ENCODE data around the gene EXOC3L2. TPM values are rescaled to one million over a fixed set of nuclear protein-coding genes. Genes with fewer than 3 reads are reported as not detected.

EXOC3L2 gene
- total RNA-seq, 1 donor from 2014 or later, result not detected

DNA sequence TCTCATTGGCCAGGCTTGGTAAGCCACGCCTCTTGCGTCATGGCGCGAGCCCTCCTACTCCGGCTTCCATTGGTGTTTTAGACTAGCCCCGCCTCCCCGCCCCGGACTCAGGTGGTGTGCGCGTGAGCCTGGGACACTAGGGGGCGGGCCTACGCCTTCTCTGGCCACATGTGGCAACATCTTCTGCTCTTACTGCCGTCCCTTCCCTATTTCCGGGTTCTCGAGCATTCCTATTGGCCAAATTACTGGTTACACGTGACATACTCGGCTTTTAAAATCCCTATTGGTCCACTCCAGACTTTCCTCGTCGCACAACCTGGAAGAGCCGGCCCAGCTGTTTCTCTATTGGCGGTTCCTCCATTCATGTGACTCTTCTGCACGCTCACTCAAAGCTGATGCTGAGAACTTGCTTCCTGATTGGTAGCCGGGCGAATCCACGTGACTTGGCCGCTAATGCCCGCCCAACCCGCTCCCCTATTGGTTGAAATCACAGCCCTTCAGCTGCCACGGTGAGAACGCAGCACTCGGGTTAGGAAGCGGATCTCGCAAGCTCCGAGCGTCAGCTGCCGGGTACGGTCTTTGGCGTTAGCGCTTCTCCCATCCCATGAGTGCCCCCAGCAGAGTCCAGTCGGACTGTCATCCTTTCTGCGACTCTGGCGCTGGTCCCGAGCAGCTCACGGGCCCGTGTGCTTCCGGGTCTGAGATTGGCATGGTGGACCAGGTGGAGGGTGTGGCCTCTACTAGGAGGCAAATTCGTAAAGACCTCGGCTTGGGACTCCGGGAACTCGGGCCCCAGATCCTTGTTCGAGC lies 66.7 kb downstream of the EXOC3L2 start, which contains the start of gene BLOC1S3:
TSS of gene BLOC1S3 (plus strand) at position 523 of the 810 bp plus-strand sequence. CDS start 513 bp downstream, outside the sequence.
- Mint-ChIP-seq H3K9me3 (no peaks in the 10 kb centered on the region), H3K27me3 (no peaks in the 10 kb centered on the region), H3K36me3 (ENCODE audit: low read depth) (peaks cover 29% of the 10 kb centered on the region), H3K27ac (peak within 1 kb of the TSS; percentile 96), H3K4me1 (peaks cover 51% of the 10 kb centered on the region), H3K4me3 (peak within 1 kb of the TSS; percentile 94)
- ATAC-seq (ENCODE audit: low read depth) (peak; percentile 87), DNase-seq (peak; percentile 97)
- intact Hi-C loops (cut with micrococcal nuclease), result loop anchor here (1.0 to 5.0 kb wide), 10 partner anchors 14 to 426 kb away; partner anchors contain the start of genes CLASRP, CLPTM1 and MARK4
- ChIA-PET POLR2A (interaction anchor here (0.6 to 3.0 kb wide), 35 partner anchors 8 to 710 kb away, joined by 3 to 53 read pairs (median 5); partner anchors contain the start of genes CLASRP, CLPTM1, FBXO46 and FOXA3), CTCF (interaction anchor here (0.7 to 1.8 kb wide), 7 partner anchors 9 to 592 kb away, joined by 3 to 11 read pairs (median 3); partner anchors contain the start of gene PPP1R37)
- TF ChIP-seq CTCF (IDR thresholded peaks at IDR 0.05), result no peak

GRCh38 chr19:45177817-45178261 lies 67.4 kb downstream of the EXOC3L2 start, which contains the start of gene TRAPPC6A:
TRAPPC6A (minus strand) TSS chr19:45178237; CDS start chr19:45178218, 19 bp downstream.
- H3K9me3 Mint-ChIP-seq, result no peaks in the 10 kb centered on the region
- peak within 1 kb of the TSS; percentile 96 for H3K27ac Mint-ChIP-seq
- ChIA-PET CTCF (interaction anchor here (0.7 to 1.8 kb wide), 5 partner anchors 10 to 592 kb away, joined by 3 to 11 read pairs (median 4); partner anchors contain the start of gene PPP1R37), POLR2A (interaction anchor here (0.6 to 3.0 kb wide), 28 partner anchors 9 to 686 kb away, joined by 3 to 53 read pairs (median 5); partner anchors contain the start of genes CLPTM1, FBXO46, FOXA3 and GEMIN7)
- ATAC-seq (ENCODE audit: low read depth), result no peak
- intact Hi-C loops (cut with micrococcal nuclease), result loop anchor here (1.0 to 5.0 kb wide), 10 partner anchors 13 to 426 kb away; partner anchors contain the start of genes CLASRP, CLPTM1 and MARK4
- no peak for DNase-seq
- H3K36me3 Mint-ChIP-seq (ENCODE audit: low read depth), result peaks cover 28% of the 10 kb centered on the region
- no peak for TF ChIP-seq CTCF (IDR thresholded peaks at IDR 0.05)
- peaks cover 53% of the 10 kb centered on the region for H3K4me1 Mint-ChIP-seq
- no peaks in the 10 kb centered on the region for H3K27me3 Mint-ChIP-seq
- H3K4me3 Mint-ChIP-seq, result peak within 1 kb of the TSS; percentile 94

DNA sequence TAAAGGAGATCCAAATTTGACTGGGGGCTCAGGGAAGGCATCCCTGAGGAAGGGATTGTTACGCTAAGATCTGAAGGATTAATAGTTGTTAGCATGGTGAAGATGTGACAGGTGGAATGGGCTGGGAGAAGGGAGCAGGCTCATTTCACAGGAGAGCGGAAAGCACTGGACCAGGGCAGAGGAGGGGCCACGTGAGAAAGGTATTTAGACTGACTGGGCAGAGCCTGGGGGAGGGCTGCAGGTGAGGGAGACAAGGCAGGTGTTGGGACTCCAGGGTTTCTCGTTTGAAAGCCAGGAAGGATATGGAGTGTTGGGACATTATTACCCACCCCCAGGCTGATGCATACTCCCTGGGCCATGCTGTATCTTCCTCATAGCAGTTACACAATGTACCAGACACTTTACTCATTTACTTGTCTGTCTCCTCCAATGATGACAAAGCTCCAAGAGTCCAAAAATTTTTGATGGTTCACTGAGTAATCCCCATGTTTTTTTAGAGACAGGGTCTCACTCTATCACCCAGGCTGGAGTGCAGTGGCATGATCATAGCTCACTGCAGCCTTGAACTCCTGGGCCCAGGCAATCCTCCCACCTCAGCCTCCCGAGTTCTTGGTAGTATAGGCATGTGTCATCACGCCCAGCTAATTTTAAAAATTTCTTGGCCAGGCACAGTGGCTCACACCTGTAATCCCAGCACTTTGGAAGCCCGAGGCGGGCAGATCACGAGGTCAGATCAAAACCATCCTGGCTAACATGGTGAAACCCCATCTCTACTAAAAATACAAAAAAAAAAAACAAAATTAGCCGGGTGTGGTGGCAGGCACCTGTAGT lies 69.5 kb downstream of the EXOC3L2 start:
- ATAC-seq (ENCODE audit: low read depth), result no peak
- peaks cover 53% of the 10 kb centered on the region for H3K4me1 Mint-ChIP-seq
- TF ChIP-seq CTCF (IDR thresholded peaks at IDR 0.05), result no peak
- intact Hi-C loops (cut with micrococcal nuclease), result loop anchor here (5.0 kb wide), 1 partner anchor 423 kb away; no protein-coding TSS in a partner anchor
- peaks cover 13% of the 10 kb centered on the region for H3K36me3 Mint-ChIP-seq (ENCODE audit: low read depth)
- H3K4me3 Mint-ChIP-seq, result no peak overlapping the region
- ChIA-PET POLR2A (interaction anchor here (0.7 kb wide), 1 partner anchor 232 kb away, joined by 3 read pairs; no protein-coding TSS in a partner anchor), CTCF (no interaction called here)
- no peaks in the 10 kb centered on the region for H3K9me3 Mint-ChIP-seq
- no peak overlapping the region for H3K27ac Mint-ChIP-seq
- no peak for DNase-seq
- H3K27me3 Mint-ChIP-seq, result no peaks in the 10 kb centered on the region

DNA sequence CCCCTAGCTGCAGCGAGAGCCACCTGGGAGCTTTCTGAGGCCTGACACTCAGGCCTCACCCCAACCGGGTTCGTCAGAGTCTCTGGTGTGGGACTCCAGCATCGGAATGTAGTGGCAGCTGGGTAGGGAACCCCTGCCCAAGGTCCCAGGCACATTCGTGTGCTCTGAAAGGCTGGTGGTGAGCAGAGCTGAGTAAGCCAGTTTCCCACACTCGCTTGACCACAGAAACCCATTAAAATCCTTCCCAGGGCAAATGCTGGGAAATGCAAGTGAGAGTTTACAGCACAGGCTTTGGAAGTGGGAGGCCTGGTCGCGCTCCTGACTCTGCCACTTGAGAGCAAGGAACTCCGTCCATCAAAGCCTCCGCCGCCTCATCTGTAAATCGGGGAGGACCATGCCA lies 71.4 kb downstream of the EXOC3L2 start:
- Mint-ChIP-seq H3K27me3 (no peaks in the 10 kb centered on the region), H3K27ac (no peak overlapping the region), H3K4me1 (peaks cover 43% of the 10 kb centered on the region), H3K36me3 (ENCODE audit: low read depth) (peaks cover 9% of the 10 kb centered on the region), H3K9me3 (no peaks in the 10 kb centered on the region), H3K4me3 (no peak overlapping the region)
- intact Hi-C loops (cut with micrococcal nuclease), result no loop called here
- no peak for ATAC-seq (ENCODE audit: low read depth)
- DNase-seq, result no peak
- CTCF ChIA-PET, result no interaction called here
- POLR2A ChIA-PET, result interaction anchor here (0.7 kb wide), 1 partner anchor 203 kb away, joined by 3 read pairs; no protein-coding TSS in a partner anchor
- TF ChIP-seq CTCF (IDR thresholded peaks at IDR 0.05), result no peak

Measured in activated B cell treated with CpG ODN at 0.5 μM for 24 hours (primary cell).